ENCODE measurements around the gene ACOX3. TPM values are rescaled to one million over a fixed set of nuclear protein-coding genes. Genes with fewer than 3 reads are reported as not detected.

Gene ACOX3
- total and polyA plus RNA-seq, 9 of the 15 experiments (the other 6 are each of a cell fraction or from before 2014, with no cell fraction given): 0.68 to 7.3 (median 3.7) TPM

GRCh38 chr4:8478801-8479744 lies 38.5 kb upstream of the ACOX3 start (continued):
- TF ChIP-seq ZNF75A (CRISPR knock-in tag; IDR thresholded peaks at IDR 0.05) (no peak), HNRNPL (IDR thresholded peaks at IDR 0.05; ENCODE audit: low read depth, low read length) (no peak), ZNF232 (CRISPR knock-in tag; IDR thresholded peaks at IDR 0.05) (no peak), ZBTB49 (CRISPR knock-in tag; IDR thresholded peaks at IDR 0.05; ENCODE audit: borderline replicate concordance) (no peak), MAFK (IDR thresholded peaks at IDR 0.05; ENCODE audit: low read length) (peak; percentile 47; the same call in 1 of the 2 replicates), CREB1 (IDR thresholded peaks at IDR 0.05) (peak; percentile 35; the same call in 1 of the 2 replicates), CREB1 (CRISPR knock-in tag; IDR thresholded peaks at IDR 0.05) (peak; percentile 76), TRIM24 (IDR thresholded peaks at IDR 0.05) (peak; percentile 76 to 91; a peak in 3 of 4 replicates), TEAD1 (CRISPR knock-in tag; IDR thresholded peaks at IDR 0.05) (0 out of 4 replicates have a peak, but pooled peaks of 1 of the 2 experiments have one; percentile 72), ZBTB34 (CRISPR knock-in tag; IDR thresholded peaks at IDR 0.05) (peak; percentile 43; the same call in 1 of the 2 replicates), FOXA1 (IDR thresholded peaks at IDR 0.05; ENCODE audit: borderline replicate concordance) (no peak), ZNF12 (CRISPR knock-in tag; IDR thresholded peaks at IDR 0.05) (no peak), MLX (CRISPR knock-in tag; conservative IDR thresholded peaks at IDR 0.05) (no peak), JUNB (CRISPR knock-in tag; conservative IDR thresholded peaks at IDR 0.05) (no peak), LEF1 (IDR thresholded peaks at IDR 0.05) (peak; percentile 72; the same call in 1 of the 2 replicates), RNF2 (IDR thresholded peaks at IDR 0.05) (peak; percentile 56; the same call in 1 of the 2 replicates), HINFP (tag; conservative IDR thresholded peaks at IDR 0.05; ENCODE audit: low read depth) (no peak; the same call in 1 of the 2 replicates), ZNF133 (CRISPR knock-in tag; IDR thresholded peaks at IDR 0.05) (no peak), PURB (CRISPR knock-in tag; IDR thresholded peaks at IDR 0.05; ENCODE audit: low read depth) (no peak), ZNF282 (CRISPR knock-in tag; IDR thresholded peaks at IDR 0.05) (no peak), JUN (IDR thresholded peaks at IDR 0.05; ENCODE audit: borderline replicate concordance, low read depth, low read length) (peak; percentile 72; the same call in 1 of the 2 replicates), JUN (CRISPR knock-in tag; IDR thresholded peaks at IDR 0.05; ENCODE audit: borderline replicate concordance) (peak; percentile 21; the same call in 1 of the 2 replicates), GABPB1 (CRISPR knock-in tag; IDR thresholded peaks at IDR 0.05) (no peak)

Measured in K562 (cell line).